Measurements from ENCODE around the gene FABP3. TPM values are rescaled to one million over a fixed set of nuclear protein-coding genes. Genes with fewer than 3 reads are reported as not detected.

FABP3 gene
- total and polyA plus RNA-seq, 2 of the 4 experiments (the other 2 are of a cell fraction): 4.8 to 8.6 TPM

- Histone ChIP-seq H2AK5ac (ENCODE audit: low read depth, low read length) (no peak overlapping the region), H3K4me1 (ENCODE audit: control insufficient read depth, insufficient read depth, low read length) (no peaks in the 10 kb centered on the region), H4K20me1 (ENCODE audit: insufficient read depth, low read length) (no peaks in the 10 kb centered on the region), H2BK5ac (ENCODE audit: low read depth, low read length, poor library complexity, severe bottlenecking) (no peak overlapping the region), H3K9ac (ENCODE audit: low read depth, low read length) (no peak overlapping the region), H4K5ac (ENCODE audit: low read depth, low read length) (no peak overlapping the region), H3K23ac (ENCODE audit: low read depth, low read length) (no peak overlapping the region), H2BK120ac (ENCODE audit: low read depth, low read length) (no peak overlapping the region), H3K9me3 (ENCODE audit: control insufficient read depth, insufficient read depth, low read length) (no peaks in the 10 kb centered on the region), H4K8ac (ENCODE audit: low read depth in 2 of 2, low read length in 2 of 2) (no peak overlapping the region), H3K4me3 (ENCODE audit: insufficient read depth, low read depth, low read length) (no peak overlapping the region), H3K27ac (ENCODE audit: insufficient read depth, low read length) (no peak overlapping the region), H3K4me2 (ENCODE audit: low read depth, low read length) (no peak overlapping the region), H2BK15ac (ENCODE audit: low read depth, low read length) (no peak overlapping the region), H4K91ac (ENCODE audit: insufficient read depth, low read depth, low read length) (no peak overlapping the region), H3K18ac (ENCODE audit: low read depth, low read length) (no peak overlapping the region), H2AK9ac (replicated peaks; ENCODE audit: low read depth, low read length, poor library complexity) (no peak overlapping the region), H3K79me1 (ENCODE audit: low read depth in 1 of 2, low read length in 2 of 2) (peaks cover 6 to 11% of the 10 kb centered on the region in 2 experiments; a peak in 3 of 4 replicates), H3K36me3 (ENCODE audit: control insufficient read depth, insufficient read depth, low read length) (peaks cover 25% of the 10 kb centered on the region), H3K9me1 (ENCODE audit: insufficient read depth, low read length) (no peaks in the 10 kb centered on the region; the same call in 1 of the 2 replicates), H2AFZ (replicated peaks; ENCODE audit: low read length, poor library complexity) (no peak overlapping the region), H3K14ac (replicated peaks; ENCODE audit: low read depth, low read length) (no peak overlapping the region), H3K27me3 (ENCODE audit: control insufficient read depth, insufficient read depth, low read length) (no peaks in the 10 kb centered on the region), H2BK20ac (ENCODE audit: low read depth, low read length) (no peak overlapping the region), H3K56ac (ENCODE audit: extremely low read depth, insufficient read depth, low read length) (no peak overlapping the region), H3K4ac (ENCODE audit: low read depth, low read length) (no peak overlapping the region)
- DNase-seq: no peak
- POLR2A ChIA-PET (ENCODE audit: unreplicated experiment): no interaction called here
- 80% methylated on average over 2 of the region's 3 CpGs; no CpG with 5 or more reads in 1 of the 2 experiments for WGBS, 2 experiments (ENCODE audit: extremely low coverage in 2 of 2, insufficient read length in 1 of 2)
- no peak for ATAC-seq (ENCODE audit: low read depth)
- dilution Hi-C loops (cut with HindIII; ENCODE audit: low sequenced_read_pairs, unreplicated experiment) (no loop called here), in situ Hi-C loops (cut with MboI; ENCODE audit: low sequenced_read_pairs) (no loop called here), intact Hi-C loops (cut with micrococcal nuclease) (no loop called here)
- no peak for TF ChIP-seq BHLHE40 (IDR thresholded peaks at IDR 0.05; ENCODE audit: low read depth, low read length)
- TF ChIP-seq MAZ (IDR thresholded peaks at IDR 0.05; ENCODE audit: borderline replicate concordance, low read depth, low read length): no peak
- TF ChIP-seq SMC3 (IDR thresholded peaks at IDR 0.05; ENCODE audit: low read depth, low read length): no peak
- no peak for TF ChIP-seq MXI1 (IDR thresholded peaks at IDR 0.05; ENCODE audit: borderline replicate concordance, low read depth, low read length)
- TF ChIP-seq RFX5 (IDR thresholded peaks at IDR 0.05; ENCODE audit: low read depth, low read length): no peak
- no peak for TF ChIP-seq NFE2L2 (IDR thresholded peaks at IDR 0.05; ENCODE audit: low read depth, low read length)
- TF ChIP-seq CTCF (conservative IDR thresholded peaks at IDR 0.05; ENCODE audit: low read depth, low read length): no peak
- TF ChIP-seq CHD1 (IDR thresholded peaks at IDR 0.05; ENCODE audit: low read depth, low read length): no peak
- no peak for TF ChIP-seq POLR2A (IDR thresholded peaks at IDR 0.05; ENCODE audit: low read depth, low read length)
- TF ChIP-seq FOS (IDR thresholded peaks at IDR 0.05; ENCODE audit: low read depth, low read length): no peak
- TF ChIP-seq RAD21 (IDR thresholded peaks at IDR 0.05; ENCODE audit: low read length): no peak
- no peak for TF ChIP-seq RCOR1 (IDR thresholded peaks at IDR 0.05; ENCODE audit: insufficient replicate concordance, low read length)
- no peak for TF ChIP-seq ELK1 (IDR thresholded peaks at IDR 0.05; ENCODE audit: borderline replicate concordance, low read depth, low read length)
- TF ChIP-seq MAFK (IDR thresholded peaks at IDR 0.05; ENCODE audit: low read depth, low read length): no peak
- no peak for TF ChIP-seq CEBPB (IDR thresholded peaks at IDR 0.05; ENCODE audit: low read depth, low read length)
- TF ChIP-seq USF2 (IDR thresholded peaks at IDR 0.05; ENCODE audit: low read depth, low read length): no peak
- CTCF ChIA-PET: no interaction called here
- no TSS peak for BruUV-seq (replicated peaks)
Measured at GRCh38 chr1:31315902-31316301, 57.0 kb downstream of the FABP3 start.

Measured in IMR-90 (cell line).